Activated CD4-positive, alpha-beta T cell treated with anti-CD3 and anti-CD28 coated beads, Interleukin-2, amount 50 U/mL, for 16 hours (primary cell): ENCODE results near the gene DTD1.

ENCODE experiments used
- DNase-seq: peaks from one replicate; pipeline ENCODE4 v3.0.0-alpha.2; 2020

DTD1 gene

DNA sequence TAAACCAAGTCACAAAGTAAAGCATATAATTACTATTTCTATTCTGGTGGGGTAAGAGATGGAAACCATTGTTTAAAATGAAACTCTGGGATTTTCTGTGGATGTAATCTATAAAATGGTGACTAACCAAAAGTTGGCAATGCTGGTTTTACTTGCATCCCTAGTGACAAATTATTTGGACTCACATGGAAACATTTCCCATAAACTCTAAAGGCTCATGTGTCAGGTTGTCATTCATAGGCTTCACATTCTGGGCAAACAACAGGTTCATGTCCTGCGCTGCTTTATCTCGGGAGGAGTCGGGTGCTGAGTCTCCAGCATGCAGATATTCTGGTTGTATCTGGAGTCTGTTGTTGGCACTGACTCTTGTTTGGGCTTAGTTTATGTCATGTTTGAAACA lies 127.7 kb downstream of the DTD1 start:
- no peak for DNase-seq

GRCh38 chr20:18717062-18717461 lies 129.2 kb downstream of the DTD1 start:
- DNase-seq = no peak

- no peak for DNase-seq
Measured at GRCh38 chr20:18718129-18718528, 130.3 kb downstream of the DTD1 start.

DNA sequence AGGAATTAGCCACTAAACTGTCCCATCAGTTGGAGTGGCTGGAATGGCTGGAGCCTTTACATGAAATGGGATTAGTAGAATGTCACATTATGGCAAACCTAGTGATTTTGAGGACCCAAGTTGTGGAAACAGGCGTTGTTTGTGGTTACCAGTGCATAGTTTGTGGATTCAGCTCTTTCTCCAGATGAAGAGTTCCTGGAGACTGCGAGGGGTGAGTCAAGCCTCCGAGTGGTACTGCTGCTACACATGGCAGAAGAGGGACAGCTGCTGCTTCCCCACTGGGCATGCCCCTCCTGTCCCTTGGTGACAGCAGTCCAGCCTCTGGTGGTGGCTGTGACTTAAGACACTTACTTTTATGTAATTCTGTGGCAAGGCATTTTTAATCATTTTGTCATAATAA lies 131.6 kb downstream of the DTD1 start:
- no peak for DNase-seq

- no peak for DNase-seq
Measured at GRCh38 chr20:18721551-18722115, 133.8 kb downstream of the DTD1 start.

DNA sequence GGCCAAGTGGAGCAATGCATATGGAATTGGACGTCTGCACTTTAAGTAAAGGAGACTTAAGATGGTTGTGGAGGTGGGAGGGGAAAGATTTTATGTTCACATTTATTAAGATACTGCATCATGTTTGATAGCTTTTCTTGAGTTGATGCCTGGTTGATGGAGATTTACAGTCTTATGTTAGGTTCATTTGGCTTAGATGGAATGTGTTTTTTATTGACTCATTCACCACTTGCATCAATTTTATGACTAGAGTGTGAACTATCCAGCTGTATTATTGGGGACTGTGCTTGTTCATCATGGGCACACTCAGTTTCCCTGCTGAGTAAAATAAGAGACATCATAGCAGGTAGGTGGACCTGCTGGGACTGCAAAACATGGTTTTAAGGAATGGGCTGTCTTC lies 134.5 kb downstream of the DTD1 start:
- DNase-seq = no peak

GRCh38 chr20:18724077-18724476 lies 136.2 kb downstream of the DTD1 start:
- no peak for DNase-seq

DNA sequence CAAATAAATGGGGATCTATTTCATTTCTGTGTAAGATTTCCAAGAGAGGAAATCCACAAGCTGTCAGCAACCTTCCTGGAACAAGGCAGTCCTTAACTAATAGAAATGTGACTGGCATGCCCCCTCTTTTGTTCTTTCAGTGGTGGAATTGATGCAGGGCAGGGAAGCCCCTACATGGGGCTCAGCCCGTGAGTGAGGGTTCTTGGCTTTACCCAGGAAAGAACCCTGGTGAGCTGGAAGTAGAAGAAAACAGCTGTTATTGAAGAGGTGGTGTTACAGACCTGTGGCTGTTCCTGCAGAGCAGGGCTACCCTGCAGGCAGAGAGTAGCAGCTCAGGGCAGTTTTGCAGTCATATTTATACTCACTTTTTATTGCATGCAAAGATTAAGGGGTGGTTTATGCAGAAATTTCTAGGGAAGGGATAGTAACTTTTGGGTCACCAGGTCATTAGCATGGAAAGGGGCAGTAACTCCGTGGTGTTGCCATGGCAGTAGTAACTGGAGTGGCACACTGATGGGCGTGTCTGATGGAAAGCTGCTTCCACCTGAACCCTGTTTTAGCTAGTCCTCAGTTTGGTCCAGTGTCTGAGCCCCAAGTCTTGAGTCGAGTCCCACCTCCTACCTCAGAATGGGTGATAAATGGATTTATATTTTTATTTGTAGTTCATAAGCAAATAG lies 137.1 kb downstream of the DTD1 start:
- no peak for DNase-seq

DNA sequence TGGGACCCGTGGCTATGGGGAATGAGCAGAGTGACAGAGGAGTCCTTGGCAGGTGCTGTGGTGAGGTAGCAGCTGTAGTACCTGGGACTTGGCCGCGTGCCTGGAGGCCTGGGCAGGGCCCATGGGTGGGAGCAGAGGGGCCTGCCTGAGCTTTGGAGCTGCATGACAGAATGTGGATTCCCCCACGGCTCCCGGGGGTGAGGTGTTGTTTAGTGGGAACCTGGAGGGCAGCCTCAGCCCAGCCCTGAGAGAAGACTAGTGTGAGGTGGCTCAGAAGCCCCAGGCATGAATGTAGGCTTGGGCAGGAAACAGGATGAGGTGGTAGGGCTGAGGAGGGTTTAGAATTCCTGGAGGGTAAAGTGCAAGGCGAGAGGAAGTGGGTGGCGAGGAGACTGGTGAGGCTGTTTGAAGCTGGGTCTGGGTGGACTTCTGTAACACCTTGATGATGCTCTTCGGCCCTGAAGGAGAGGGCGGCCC lies 139.2 kb downstream of the DTD1 start:
- DNase-seq = no peak

DNA sequence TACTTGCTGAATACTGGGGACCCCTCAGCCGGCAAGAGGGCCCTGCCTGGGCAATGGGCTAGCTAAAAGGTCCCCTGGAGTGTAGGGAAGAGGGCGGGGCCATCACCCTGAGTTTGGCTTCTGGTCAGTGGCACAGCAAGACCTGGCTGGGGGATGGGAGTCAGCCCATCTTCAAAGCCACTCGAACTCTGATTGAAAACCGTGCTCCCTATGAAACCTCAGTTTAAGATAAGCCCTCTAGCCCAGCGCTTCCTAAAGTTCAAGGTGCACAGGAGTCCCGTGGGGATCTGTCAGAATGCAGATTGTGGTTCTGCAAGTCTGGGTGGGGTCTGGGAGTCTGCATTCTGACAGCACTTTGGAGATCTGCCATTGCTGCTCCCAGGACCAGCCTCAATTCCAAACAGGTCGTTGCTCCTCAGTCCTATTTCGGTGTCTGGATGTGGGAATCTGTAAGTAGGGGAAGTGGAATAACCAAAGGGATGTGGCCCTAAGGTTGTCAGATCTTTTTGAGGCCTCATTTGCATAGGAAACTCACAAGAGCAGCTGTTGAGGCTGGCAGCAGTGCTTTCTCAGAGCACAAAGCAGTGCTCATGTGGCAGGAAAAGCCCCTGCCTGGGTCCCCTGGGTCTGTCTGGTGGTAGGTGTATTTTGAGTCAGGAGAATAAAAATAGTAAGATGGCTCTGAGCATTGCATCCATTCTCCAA lies 140.5 kb downstream of the DTD1 start:
- DNase-seq = no peak

DNA sequence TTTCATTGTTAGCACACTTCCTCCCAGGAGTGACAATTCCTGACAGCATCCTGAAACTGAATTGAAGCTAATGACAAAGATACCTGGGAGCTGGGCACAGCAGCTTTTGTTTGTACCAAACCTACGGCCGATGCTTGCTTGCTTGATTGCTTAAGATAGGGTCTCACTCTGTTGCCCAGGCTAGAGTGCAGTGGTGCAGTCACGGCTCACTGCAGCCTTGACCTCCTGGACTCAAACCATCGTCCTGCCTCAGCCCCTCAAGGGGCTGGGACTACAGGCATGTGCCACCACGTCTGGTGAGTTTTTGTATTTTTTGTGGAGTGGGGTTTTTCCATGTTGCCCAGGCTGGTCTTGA lies 141.0 kb downstream of the DTD1 start:
- DNase-seq = no peak

GRCh38 chr20:18729231-18729825 lies 141.5 kb downstream of the DTD1 start:
- no peak for DNase-seq

GRCh38 chr20:18731940-18732339 lies 144.1 kb downstream of the DTD1 start:
- DNase-seq = no peak

GRCh38 chr20:18734525-18735189 lies 146.8 kb downstream of the DTD1 start:
- no peak for DNase-seq

- no peak for DNase-seq
Measured at GRCh38 chr20:18737140-18737539, 149.3 kb downstream of the DTD1 start.

GRCh38 chr20:18738055-18738454 lies 150.2 kb downstream of the DTD1 start:
- no peak for DNase-seq

DNA sequence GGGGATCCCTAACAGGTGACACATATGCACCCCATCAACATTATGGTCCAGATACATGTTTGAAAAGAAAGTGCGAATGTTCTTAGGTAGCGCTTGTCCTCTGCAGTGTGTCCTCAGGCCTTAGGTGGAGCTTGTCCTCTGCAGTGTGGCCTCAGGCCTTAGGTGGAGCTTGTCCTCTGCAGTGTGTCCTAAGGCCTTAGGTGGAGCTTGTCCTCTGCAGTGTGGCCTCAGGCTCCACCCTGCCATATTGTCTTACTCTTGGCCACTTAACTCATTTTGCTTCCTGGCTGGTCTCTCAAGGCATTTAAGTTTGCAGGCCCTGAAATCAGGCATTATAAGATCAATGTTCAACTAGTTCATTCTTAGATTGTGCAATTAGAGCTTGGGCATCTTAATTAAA lies 151.0 kb downstream of the DTD1 start:
- DNase-seq = no peak

DNA sequence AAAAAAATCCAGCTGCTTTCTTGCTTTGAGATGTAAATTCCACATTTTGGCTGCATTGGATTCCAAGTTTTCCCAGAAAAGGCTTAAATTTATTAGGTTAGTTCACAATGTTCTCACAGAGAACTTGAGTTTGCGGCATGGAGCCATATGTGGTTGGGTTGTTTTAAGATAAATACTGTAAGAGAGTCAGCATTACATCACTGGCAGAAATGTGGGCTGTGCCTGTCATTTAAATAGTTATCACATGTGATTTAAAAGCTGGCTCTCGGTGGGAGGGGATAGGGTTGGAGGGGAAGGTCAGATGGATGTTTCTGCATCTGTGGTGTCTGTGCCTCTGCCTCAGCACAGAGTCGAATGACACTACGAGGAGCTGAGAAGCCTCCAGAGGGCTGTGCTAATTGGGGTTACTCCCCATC lies 151.9 kb downstream of the DTD1 start:
- no peak for DNase-seq

DNA sequence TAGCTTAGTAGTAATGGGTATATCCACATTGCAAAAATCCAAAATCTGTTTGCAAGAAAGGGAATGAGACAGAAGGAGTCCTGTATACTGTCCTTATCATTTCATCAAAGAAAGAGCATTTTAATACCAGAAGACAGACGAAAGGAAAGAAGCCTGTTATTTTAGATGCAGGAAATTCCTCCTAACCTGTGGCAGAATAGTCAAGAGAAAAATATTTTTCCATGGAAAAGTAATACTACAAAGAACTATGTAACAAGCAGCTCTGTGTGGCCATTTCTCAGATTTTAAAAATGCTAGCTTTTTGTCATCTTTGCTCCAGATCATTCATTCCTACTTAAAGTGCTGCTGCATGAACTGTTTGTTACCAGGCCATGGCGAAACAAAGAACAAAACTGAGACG lies 152.9 kb downstream of the DTD1 start:
- DNase-seq = no peak

DNA sequence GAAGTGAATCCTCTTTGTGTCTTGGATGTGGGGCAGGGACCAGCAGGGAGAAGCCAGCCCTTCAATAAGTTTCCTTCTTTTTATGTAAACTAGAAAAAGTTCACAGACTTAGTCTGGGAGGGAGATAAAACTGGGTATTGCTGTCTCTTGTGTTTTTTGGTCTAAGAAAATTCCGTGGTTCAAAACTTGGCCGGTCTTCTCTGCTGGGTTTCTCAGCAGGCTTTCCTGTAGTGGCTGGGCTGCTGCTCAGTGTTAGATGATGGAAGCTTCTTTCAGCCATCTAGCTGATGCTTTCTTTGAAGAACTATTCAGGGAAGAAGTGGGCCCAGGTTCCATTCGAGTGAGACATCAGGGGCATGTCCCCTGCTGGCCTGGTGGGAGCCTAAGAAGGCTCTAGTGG lies 155.0 kb downstream of the DTD1 start:
- no peak for DNase-seq

DNA sequence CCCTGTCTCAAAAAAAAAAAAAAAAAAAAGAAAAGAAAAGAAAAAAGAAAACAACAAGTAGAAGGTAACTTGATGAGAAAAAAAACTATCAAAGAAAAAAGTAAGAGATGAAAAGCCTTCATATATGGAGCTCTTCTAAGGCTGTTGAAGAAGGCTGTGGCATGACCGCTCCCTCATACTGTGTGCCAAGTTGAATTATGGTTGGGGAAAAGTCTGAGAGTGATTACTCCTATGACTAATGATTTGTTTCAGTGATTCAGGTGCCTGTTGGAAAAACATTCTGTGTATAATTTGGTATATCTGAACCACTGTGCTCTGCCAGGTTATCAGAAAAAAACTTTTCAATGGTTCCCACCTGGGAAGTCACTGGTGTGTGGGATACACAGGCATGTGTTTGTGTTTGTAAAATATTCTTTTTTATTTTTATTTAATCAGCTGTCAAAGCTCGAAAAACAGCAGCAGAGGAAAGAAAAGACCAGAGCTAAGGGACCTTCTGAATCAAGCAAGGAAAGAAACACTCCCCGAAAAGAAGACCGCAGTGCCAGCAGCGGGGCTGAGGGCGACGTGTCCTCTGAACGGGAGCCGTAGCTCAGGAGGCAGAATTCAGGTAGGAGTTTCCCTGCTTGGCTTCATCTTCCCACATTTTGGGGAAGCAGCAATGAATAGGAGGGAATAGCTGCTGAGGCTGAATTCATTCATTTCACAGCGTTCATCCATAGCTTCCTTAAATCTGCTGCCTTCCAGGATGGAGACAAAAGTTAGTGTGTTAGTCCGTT lies 156.0 kb downstream of the DTD1 start:
- DNase-seq = no peak

- no peak for DNase-seq
Measured at GRCh38 chr20:18747090-18747489, 159.2 kb downstream of the DTD1 start.

GRCh38 chr20:18748987-18749386 lies 161.1 kb downstream of the DTD1 start:
- no peak for DNase-seq
